ENCODE measurements around the gene SIGLEC12. TPM values are rescaled to one million over a fixed set of nuclear protein-coding genes. Genes with fewer than 3 reads are reported as not detected.

Gene SIGLEC12
- total and polyA plus RNA-seq, 9 of the 15 experiments (the other 6 are each of a cell fraction or from before 2014, with no cell fraction given): 0.08 to 1.3 (median 0.54) TPM

DNA sequence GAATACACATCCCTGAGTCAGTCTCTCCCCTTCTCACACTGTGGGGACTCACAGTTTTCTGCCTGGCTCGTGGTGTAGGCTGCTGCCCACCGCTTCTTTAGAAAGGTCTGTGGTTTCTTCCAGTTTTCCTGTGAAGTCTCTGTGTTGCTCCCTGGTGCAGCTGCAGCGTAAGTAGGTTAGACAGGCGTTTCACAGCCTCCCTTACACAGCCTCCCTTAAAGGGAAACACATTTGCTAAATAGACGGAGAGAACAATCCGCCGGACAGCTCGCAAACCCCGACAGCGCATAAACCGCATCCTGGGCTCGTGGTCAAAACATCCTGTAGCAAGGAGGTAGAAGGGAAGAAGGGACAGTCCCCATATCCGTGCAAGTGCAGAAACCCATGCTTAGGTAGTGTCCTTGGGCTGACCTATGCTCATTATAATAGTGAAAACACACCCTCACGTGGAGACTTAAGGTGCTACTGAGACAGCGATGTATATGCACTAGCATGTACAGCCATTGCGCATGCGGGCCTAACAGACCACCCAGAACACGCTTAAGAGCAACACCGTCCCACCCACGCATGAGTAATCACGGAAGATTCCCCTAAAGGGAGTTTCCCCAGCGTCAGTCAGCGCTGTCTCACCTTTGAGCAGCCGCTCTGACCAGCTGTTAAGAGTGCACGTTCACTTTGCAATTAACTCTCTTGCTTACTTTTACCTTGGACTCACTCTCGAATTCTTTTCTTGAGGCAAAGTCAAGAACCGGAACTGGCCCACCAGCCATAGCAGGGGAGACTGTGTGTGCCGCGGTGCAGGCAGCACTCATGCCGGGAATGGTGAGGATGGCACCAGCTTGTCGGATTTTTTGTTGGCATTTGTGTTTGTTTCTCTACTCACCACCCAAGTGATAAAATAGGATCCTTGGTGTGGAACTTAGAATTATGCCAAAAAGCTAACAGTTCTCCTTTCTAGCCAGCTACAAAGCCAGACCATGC is 59.9 kb downstream of the SIGLEC12 start (continued):
- TF ChIP-seq, protein P1, sequence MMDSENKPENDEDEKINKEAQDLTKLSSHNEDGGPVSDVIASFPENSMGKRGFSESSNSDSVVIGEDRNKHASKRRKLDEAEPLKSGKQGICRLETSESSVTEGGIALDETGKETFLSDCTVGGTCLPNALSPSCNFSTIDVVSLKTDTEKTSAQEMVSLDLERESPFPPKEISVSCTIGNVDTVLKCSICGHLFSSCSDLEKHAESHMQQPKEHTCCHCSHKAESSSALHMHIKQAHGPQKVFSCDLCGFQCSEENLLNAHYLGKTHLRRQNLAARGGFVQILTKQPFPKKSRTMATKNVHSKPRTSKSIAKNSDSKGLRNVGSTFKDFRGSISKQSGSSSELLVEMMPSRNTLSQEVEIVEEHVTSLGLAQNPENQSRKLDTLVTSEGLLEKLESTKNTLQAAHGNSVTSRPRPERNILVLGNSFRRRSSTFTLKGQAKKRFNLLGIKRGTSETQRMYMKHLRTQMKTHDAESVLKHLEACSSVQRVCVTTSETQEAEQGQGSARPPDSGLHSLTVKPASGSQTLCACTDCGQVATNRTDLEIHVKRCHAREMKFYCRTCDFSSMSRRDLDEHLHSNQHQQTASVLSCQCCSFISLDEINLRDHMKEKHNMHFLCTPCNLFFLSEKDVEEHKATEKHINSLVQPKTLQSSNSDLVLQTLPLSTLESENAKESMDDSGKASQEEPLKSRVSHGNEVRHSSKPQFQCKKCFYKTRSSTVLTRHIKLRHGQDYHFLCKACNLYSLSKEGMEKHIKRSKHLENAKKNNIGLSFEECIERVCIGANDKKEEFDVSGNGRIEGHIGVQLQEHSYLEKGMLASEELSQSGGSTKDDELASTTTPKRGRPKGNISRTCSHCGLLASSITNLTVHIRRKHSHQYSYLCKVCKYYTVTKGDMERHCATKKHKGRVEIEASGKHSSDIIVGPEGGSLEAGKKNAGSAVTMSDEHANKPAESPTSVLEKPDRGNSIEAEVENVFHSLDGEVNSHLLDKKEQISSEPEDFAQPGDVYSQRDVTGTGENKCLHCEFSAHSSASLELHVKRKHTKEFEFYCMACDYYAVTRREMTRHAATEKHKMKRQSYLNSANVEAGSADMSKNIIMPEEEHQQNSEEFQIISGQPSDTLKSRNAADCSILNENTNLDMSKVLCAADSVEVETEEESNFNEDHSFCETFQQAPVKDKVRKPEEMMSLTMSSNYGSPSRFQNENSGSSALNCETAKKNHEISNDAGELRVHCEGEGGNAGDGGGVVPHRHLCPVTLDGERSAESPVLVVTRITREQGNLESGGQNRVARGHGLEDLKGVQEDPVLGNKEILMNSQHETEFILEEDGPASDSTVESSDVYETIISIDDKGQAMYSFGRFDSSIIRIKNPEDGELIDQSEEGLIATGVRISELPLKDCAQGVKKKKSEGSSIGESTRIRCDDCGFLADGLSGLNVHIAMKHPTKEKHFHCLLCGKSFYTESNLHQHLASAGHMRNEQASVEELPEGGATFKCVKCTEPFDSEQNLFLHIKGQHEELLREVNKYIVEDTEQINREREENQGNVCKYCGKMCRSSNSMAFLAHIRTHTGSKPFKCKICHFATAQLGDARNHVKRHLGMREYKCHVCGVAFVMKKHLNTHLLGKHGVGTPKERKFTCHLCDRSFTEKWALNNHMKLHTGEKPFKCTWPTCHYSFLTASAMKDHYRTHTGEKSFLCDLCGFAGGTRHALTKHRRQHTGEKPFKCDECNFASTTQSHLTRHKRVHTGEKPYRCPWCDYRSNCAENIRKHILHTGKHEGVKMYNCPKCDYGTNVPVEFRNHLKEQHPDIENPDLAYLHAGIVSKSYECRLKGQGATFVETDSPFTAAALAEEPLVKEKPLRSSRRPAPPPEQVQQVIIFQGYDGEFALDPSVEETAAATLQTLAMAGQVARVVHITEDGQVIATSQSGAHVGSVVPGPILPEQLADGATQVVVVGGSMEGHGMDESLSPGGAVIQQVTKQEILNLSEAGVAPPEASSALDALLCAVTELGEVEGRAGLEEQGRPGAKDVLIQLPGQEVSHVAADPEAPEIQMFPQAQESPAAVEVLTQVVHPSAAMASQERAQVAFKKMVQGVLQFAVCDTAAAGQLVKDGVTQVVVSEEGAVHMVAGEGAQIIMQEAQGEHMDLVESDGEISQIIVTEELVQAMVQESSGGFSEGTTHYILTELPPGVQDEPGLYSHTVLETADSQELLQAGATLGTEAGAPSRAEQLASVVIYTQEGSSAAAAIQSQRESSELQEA (IDR thresholded peaks at IDR 0.05; ENCODE audit: low read depth): no peak
- TF ChIP-seq ZNF24 (IDR thresholded peaks at IDR 0.05): no peak
- TF ChIP-seq CXXC5 (CRISPR knock-in tag; IDR thresholded peaks at IDR 0.05): peak; percentile 52
- TF ChIP-seq TOE1 (IDR thresholded peaks at IDR 0.05; ENCODE audit: borderline replicate concordance): no peak
- no peak for TF ChIP-seq TOE1 (CRISPR knock-in tag; IDR thresholded peaks at IDR 0.05; ENCODE audit: borderline replicate concordance, low read depth)
- TF ChIP-seq FOXK2 (conservative IDR thresholded peaks at IDR 0.05 in 1 of 2, IDR thresholded peaks at IDR 0.05 in 1 of 2; ENCODE audit: low read depth in 2 of 2): peak in 1 of 2 experiments; percentile 59; a peak in 2 of 4 replicates
- no peak for TF ChIP-seq RBM17 (IDR thresholded peaks at IDR 0.05; ENCODE audit: borderline replicate concordance, low read depth, low read length)
- 0 out of 2 replicates have a peak, but pooled peaks have one; percentile 45 for TF ChIP-seq RHOXF2B (CRISPR knock-in tag; conservative IDR thresholded peaks at IDR 0.05)
- TF ChIP-seq PTBP1 (IDR thresholded peaks at IDR 0.05; ENCODE audit: low read depth, low read length): no peak
- TF ChIP-seq NR1H2 (CRISPR knock-in tag; IDR thresholded peaks at IDR 0.05): no peak
- TF ChIP-seq JUN (IDR thresholded peaks at IDR 0.05; ENCODE audit: borderline replicate concordance, low read depth, low read length): peak; percentile 54; the same call in 1 of the 2 replicates
- no peak for TF ChIP-seq JUN (CRISPR knock-in tag; IDR thresholded peaks at IDR 0.05; ENCODE audit: borderline replicate concordance)
- TF ChIP-seq, protein P2, sequence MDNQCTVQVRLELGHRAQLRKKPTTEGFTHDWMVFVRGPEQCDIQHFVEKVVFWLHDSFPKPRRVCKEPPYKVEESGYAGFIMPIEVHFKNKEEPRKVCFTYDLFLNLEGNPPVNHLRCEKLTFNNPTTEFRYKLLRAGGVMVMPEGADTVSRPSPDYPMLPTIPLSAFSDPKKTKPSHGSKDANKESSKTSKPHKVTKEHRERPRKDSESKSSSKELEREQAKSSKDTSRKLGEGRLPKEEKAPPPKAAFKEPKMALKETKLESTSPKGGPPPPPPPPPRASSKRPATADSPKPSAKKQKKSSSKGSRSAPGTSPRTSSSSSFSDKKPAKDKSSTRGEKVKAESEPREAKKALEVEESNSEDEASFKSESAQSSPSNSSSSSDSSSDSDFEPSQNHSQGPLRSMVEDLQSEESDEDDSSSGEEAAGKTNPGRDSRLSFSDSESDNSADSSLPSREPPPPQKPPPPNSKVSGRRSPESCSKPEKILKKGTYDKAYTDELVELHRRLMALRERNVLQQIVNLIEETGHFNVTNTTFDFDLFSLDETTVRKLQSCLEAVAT (IDR thresholded peaks at IDR 0.05): 0 out of 4 replicates have a peak, but pooled peaks of 1 of the 2 experiments have one; percentile 7
- TF ChIP-seq TAL1 (IDR thresholded peaks at IDR 0.05): no peak
- TF ChIP-seq, protein P3, sequence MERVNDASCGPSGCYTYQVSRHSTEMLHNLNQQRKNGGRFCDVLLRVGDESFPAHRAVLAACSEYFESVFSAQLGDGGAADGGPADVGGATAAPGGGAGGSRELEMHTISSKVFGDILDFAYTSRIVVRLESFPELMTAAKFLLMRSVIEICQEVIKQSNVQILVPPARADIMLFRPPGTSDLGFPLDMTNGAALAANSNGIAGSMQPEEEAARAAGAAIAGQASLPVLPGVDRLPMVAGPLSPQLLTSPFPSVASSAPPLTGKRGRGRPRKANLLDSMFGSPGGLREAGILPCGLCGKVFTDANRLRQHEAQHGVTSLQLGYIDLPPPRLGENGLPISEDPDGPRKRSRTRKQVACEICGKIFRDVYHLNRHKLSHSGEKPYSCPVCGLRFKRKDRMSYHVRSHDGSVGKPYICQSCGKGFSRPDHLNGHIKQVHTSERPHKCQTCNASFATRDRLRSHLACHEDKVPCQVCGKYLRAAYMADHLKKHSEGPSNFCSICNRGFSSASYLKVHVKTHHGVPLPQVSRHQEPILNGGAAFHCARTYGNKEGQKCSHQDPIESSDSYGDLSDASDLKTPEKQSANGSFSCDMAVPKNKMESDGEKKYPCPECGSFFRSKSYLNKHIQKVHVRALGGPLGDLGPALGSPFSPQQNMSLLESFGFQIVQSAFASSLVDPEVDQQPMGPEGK (CRISPR knock-in tag; IDR thresholded peaks at IDR 0.05; ENCODE audit: borderline replicate concordance): no peak

Measured in K562 (cell line).